B cell (primary cell): ENCODE results near the gene COL26A1. TPM values are rescaled to one million over a fixed set of nuclear protein-coding genes. Genes with fewer than 3 reads are reported as not detected.

Experiments
- ATAC-seq: fragments of 200-7000 bp; cut with Tn5 transposase; one replicate; pipeline ENCODE4 v1.10.0; 2021; ENCODE audit warnings: low read depth, mild to moderate bottlenecking, moderate number of reproducible peaks, moderate library complexity
- CTCF ChIA-PET: fragments of 350-600 bp; sonication (Branson Sonifier 250); formaldehyde crosslinking; loops from one replicate; lab custom pipeline; 2021; ENCODE audit warnings: antibody characterized with exemption, inconsistent platforms; lab: Charles Lee
- POLR2A ChIA-PET: fragments of 350-600 bp; sonication (Branson Sonifier 250); formaldehyde crosslinking; loops from one replicate; lab custom pipeline; 2021; ENCODE audit warnings: antibody characterized with exemption; lab: Charles Lee
- DNase-seq: peaks from one replicate; pipeline ENCODE4 v3.0.0; 2013
- H2AFZ ChIP-seq: 2 replicates; pipeline ENCODE4 v1.6.1; 2012; ENCODE audit warnings: mild to moderate bottlenecking, low read depth, low read length; ENCODE audit not compliant: insufficient read depth, poor library complexity, severe bottlenecking
- H3K27ac ChIP-seq, 2 donors: 1 replicate in 1 of 2; 2 replicates in 1 of 2; pipeline ENCODE4 v1.5.1; 2012 to 2013; ENCODE audit warnings: low read length in 2 of 2, mild to moderate bottlenecking in 2 of 2, moderate library complexity in 1 of 2
- H3K27me3 ChIP-seq, 4 experiments: fragments of 200-600 bp in 1 of 4; sonication (generic) in 1 of 4; replicated peaks in 1 of 4; 1 replicate in 2 of 4; 2 replicates in 2 of 4; pipeline versions ENCODE4 v1.6.1 to v1.7.0; 2013 to 2016; ENCODE audit warnings: low read length in 3 of 4, mild to moderate bottlenecking in 2 of 4, mixed read lengths in 1 of 4, moderate library complexity in 1 of 4; ENCODE audit not compliant: insufficient read depth in 4 of 4, control insufficient read depth in 3 of 4; ENCODE audit errors: control extremely low read depth in 1 of 4
- H3K36me3 ChIP-seq, 2 experiments: replicated peaks in 1 of 2; 1 replicate in 1 of 2; 2 replicates in 1 of 2; pipeline versions ENCODE4 v1.6.1 to v1.7.1; 2013; ENCODE audit warnings: low read length in 1 of 2; ENCODE audit not compliant: insufficient read depth in 2 of 2, control insufficient read depth in 1 of 2; ENCODE audit errors: control extremely low read depth in 1 of 2, extremely low read depth in 1 of 2
- H3K4me1 ChIP-seq, 2 donors: fragments of 200-600 bp in 1 of 2; sonication (generic) in 1 of 2; 1 replicate in 1 of 2; 2 replicates in 1 of 2; pipeline versions ENCODE4 v1.5.1 to v1.6.1; 2013 to 2017; ENCODE audit warnings: low read length in 2 of 2; ENCODE audit not compliant: control insufficient read depth in 2 of 2, insufficient read depth in 2 of 2
- H3K4me2 ChIP-seq: replicated peaks from 2 replicates; pipeline ENCODE3; 2012; ENCODE audit warnings: mild to moderate bottlenecking, low read depth, low read length; ENCODE audit not compliant: poor library complexity, severe bottlenecking
- H3K4me3 ChIP-seq, 5 experiments: fragments of 200-600 bp in 1 of 5; sonication (generic) in 1 of 5; 1 replicate in 3 of 5; 2 replicates in 2 of 5; pipeline versions ENCODE4 v1.5.1 to v1.7.0; 2011 to 2016; ENCODE audit warnings: low read length in 4 of 5, mild to moderate bottlenecking in 4 of 5, low read depth in 2 of 5, control low read depth in 1 of 5, moderate library complexity in 1 of 5; ENCODE audit not compliant: insufficient read depth in 1 of 5; ENCODE audit errors: control extremely low read depth in 1 of 5, extremely low read depth in 1 of 5
- H3K79me2 ChIP-seq: fragments of 200-600 bp; sonication (generic); one replicate; pipeline ENCODE4 v1.6.0; 2016; ENCODE audit warnings: low read length; ENCODE audit not compliant: control insufficient read depth, insufficient read depth
- H3K9ac ChIP-seq: fragments of 200-600 bp; sonication (generic); 2 replicates; pipeline ENCODE4 v1.6.1; 2017; ENCODE audit warnings: mild to moderate bottlenecking, low read length, moderate library complexity
- H3K9me3 ChIP-seq, 3 donors: one replicate each; pipeline versions ENCODE4 v1.6.1 to v1.7.1; 2013; ENCODE audit warnings: low read length in 2 of 3; ENCODE audit not compliant: control insufficient read depth in 2 of 3, insufficient read depth in 1 of 3; ENCODE audit errors: control extremely low read depth in 1 of 3
- H4K20me1 ChIP-seq: 2 replicates; pipeline ENCODE4 v1.6.0; 2012; ENCODE audit warnings: mild to moderate bottlenecking, low read length; ENCODE audit not compliant: insufficient read depth, control insufficient read depth, poor library complexity, severe bottlenecking
- H3K27ac Mint-ChIP-seq: one replicate; pipeline ENCODE4 v1.8.0; 2021; ENCODE audit warnings: mixed read lengths
- H3K27me3 Mint-ChIP-seq: one replicate; pipeline ENCODE4 v1.8.0; 2021; ENCODE audit warnings: mixed read lengths
- H3K4me1 Mint-ChIP-seq: one replicate; pipeline ENCODE4 v1.8.0; 2021; ENCODE audit warnings: mixed read lengths
- H3K4me3 Mint-ChIP-seq: one replicate; pipeline ENCODE4 v1.8.0; 2021; ENCODE audit warnings: mixed read lengths
- H3K9me3 Mint-ChIP-seq: one replicate; pipeline ENCODE4 v1.8.0; 2022; ENCODE audit warnings: mixed read lengths; ENCODE audit not compliant: insufficient read depth
- CTCF ChIP-seq: fragments of 200-600 bp; IDR thresholded peaks from one replicate; pipeline ENCODE4 v1.8.0; 2022; ENCODE audit warnings: antibody characterized with exemption, mild to moderate bottlenecking
- EZH2 ChIP-seq: IDR thresholded peaks from 2 replicates; pipeline ENCODE4 v1.6.1; 2012; ENCODE audit warnings: borderline replicate concordance, low read depth, mild to moderate bottlenecking, moderate library complexity, low read length; ENCODE audit not compliant: insufficient read depth, poor library complexity, severe bottlenecking
- WGBS: methylation state at CpG from one replicate; pipeline ENCODE4 v1.1.5; 2013; ENCODE audit warnings: missing lambda C conversion rate; ENCODE audit not compliant: insufficient coverage; 5-methylcytosine and 5-hydroxymethylcytosine counted together
- intact Hi-C: fragments of 100-400 bp; cut with micrococcal nuclease; formaldehyde crosslinking; loops from one replicate; pipeline ENCODE4 v1.10.0; 2022
- polyA plus RNA-seq: library from polyadenylated mRNA; depleted of rRNA; stranded (reverse); fragments of >200 nt; gene quantifications from 2 replicates; pipeline ENCODE4 v1.2.3, GENCODE V29; 2012
- total RNA-seq, 2 donors: library from RNA; stranded (reverse); fragments of 120-200 nt in 1 of 2; gene quantifications; 1 replicate in 1 of 2; 2 replicates in 1 of 2; pipeline versions ENCODE4 v1.2.3 to v1.2.4, GENCODE V29; 2013 to 2022

The COL26A1 gene
- total and polyA plus RNA-seq, 2 donors (not counting 1 experiment from before 2014, with no cell fraction given): not detected

- ATAC-seq: no peak
- no peaks in the 10 kb centered on the region for H3K4me1 ChIP-seq
- no peaks in the 10 kb centered on the region for H3K79me2 ChIP-seq
- peaks cover under 1% of the 10 kb centered on the region for H3K27me3 Mint-ChIP-seq
- TF ChIP-seq EZH2: no peak
- TF ChIP-seq CTCF: no peak
- no peaks in the 10 kb centered on the region for H3K9me3 Mint-ChIP-seq
- no peak overlapping the region for H3K27ac ChIP-seq
- H3K4me1 Mint-ChIP-seq: no peaks in the 10 kb centered on the region
- H3K4me3 Mint-ChIP-seq: no peak overlapping the region
- CTCF ChIA-PET: no interaction called here
- DNase-seq: no peak
- no peaks in the 10 kb centered on the region for H3K36me3 ChIP-seq
- no peak overlapping the region for H3K27ac Mint-ChIP-seq
- POLR2A ChIA-PET: no interaction called here
- peaks cover 0 to 2% (median 0%) of the 10 kb centered on the region in 4 experiments for H3K27me3 ChIP-seq
- no peak overlapping the region for H3K4me3 ChIP-seq
- 95% methylated on average over 13 of the region's 13 CpGs for WGBS
- H3K9me3 ChIP-seq: peaks cover 0 to 7% (median 0%) of the 10 kb centered on the region in 3 donors
- H3K9ac ChIP-seq: no peak overlapping the region
- no peaks in the 10 kb centered on the region for H4K20me1 ChIP-seq
- H2AFZ ChIP-seq: no peak overlapping the region
- H3K4me2 ChIP-seq: no peak overlapping the region
- intact Hi-C loops: no loop called here
Observed at GRCh38 chr7:101378751-101379174, 16.1 kb downstream of the COL26A1 start.

GRCh38 chr7:101379302-101379701, 16.6 kb downstream of the COL26A1 start:
- Histone ChIP-seq H3K4me1 (no peaks in the 10 kb centered on the region), H3K9ac (no peak overlapping the region), H3K79me2 (no peaks in the 10 kb centered on the region), H4K20me1 (no peaks in the 10 kb centered on the region), H3K9me3 (peaks cover 0 to 7% (median 0%) of the 10 kb centered on the region in 3 donors), H3K4me2 (no peak overlapping the region), H2AFZ (no peak overlapping the region), H3K27ac (no peak overlapping the region), H3K27me3 (peaks cover 0 to 2% (median 0%) of the 10 kb centered on the region in 4 experiments), H3K4me3 (no peak overlapping the region), H3K36me3 (no peaks in the 10 kb centered on the region)
- 94% methylated on average over 3 of the region's 4 CpGs for WGBS
- Mint-ChIP-seq H3K4me1 (no peaks in the 10 kb centered on the region), H3K9me3 (no peaks in the 10 kb centered on the region), H3K27ac (no peak overlapping the region), H3K27me3 (no peaks in the 10 kb centered on the region), H3K4me3 (no peak overlapping the region)
- ChIA-PET CTCF (interaction anchor here (0.6 kb wide), 1 partner anchor 26 kb away, joined by 3 read pairs; no protein-coding TSS in a partner anchor), POLR2A (no interaction called here)
- DNase-seq: no peak
- intact Hi-C loops: no loop called here
- no peak for TF ChIP-seq CTCF
- TF ChIP-seq EZH2: no peak
- ATAC-seq: no peak
